Thyroid gland (tissue), 4 donors: ENCODE measurements around the gene NTN1. TPM values are rescaled to one million over a fixed set of nuclear protein-coding genes. Genes with fewer than 3 reads are reported as not detected.

Experiments used
- DNase-seq, 2 donors: peaks; one replicate each; pipeline ENCODE4 v3.0.0-alpha.2; 2019
- H3K27ac ChIP-seq, 3 donors: fragments of 200-600 bp; sonication (generic); 1 replicate in 2 of 3; 2 replicates in 1 of 3; pipeline ENCODE4 v1.5.1; 2016 to 2019; ENCODE audit warnings: mild to moderate bottlenecking in 1 of 3, moderate library complexity in 1 of 3
- H3K27me3 ChIP-seq: fragments of 200-600 bp; sonication (generic); one replicate; pipeline ENCODE4 v1.5.1; 2019
- H3K36me3 ChIP-seq, 2 donors: fragments of 200-600 bp; sonication (generic); one replicate each; pipeline ENCODE4 v1.5.1; 2016 to 2019
- H3K4me1 ChIP-seq, 2 donors: fragments of 200-600 bp; sonication (generic); one replicate each; pipeline ENCODE4 v1.5.1; 2017 to 2019
- H3K4me3 ChIP-seq, 3 donors: fragments of 200-600 bp; sonication (generic); replicated peaks in 1 of 3; 1 replicate in 2 of 3; 2 replicates in 1 of 3; pipeline ENCODE4 v1.5.1; 2016; ENCODE audit warnings: mild to moderate bottlenecking in 1 of 3
- H3K9me3 ChIP-seq: fragments of 200-600 bp; sonication (generic); one replicate; pipeline ENCODE4 v1.5.1; 2017
- POLR2A ChIP-seq, 2 donors: fragments of 450-650 bp; IDR thresholded peaks; one replicate each; pipeline ENCODE4 v1.6.1; 2017; ENCODE audit warnings: antibody characterized with exemption in 2 of 2, mild to moderate bottlenecking in 2 of 2, moderate library complexity in 1 of 2
- WGBS, 2 donors: methylation state at CpG; one replicate each; pipeline ENCODE4 v1.1.5; 2017; 5-methylcytosine and 5-hydroxymethylcytosine counted together
- intact Hi-C: fragments of 100-400 bp; cut with DNase I; formaldehyde crosslinking; loops from one replicate; pipeline ENCODE4 v1.15.1; 2023
- total RNA-seq, 4 donors: library from RNA; depleted of rRNA; stranded (reverse); fragments of >200 nt; gene quantifications; one replicate each; pipeline ENCODE4 v1.2.3, GENCODE V29; 2016
- TF ChIP-seq, protein P1 (sequence below), 6 experiments: fragments of 200-600 bp in 3 of 6; fragments of 450-650 bp in 3 of 6; sonication (generic) in 3 of 6; IDR thresholded peaks; one replicate each; pipeline ENCODE4 v1.5.1; 2016 to 2019; ENCODE audit warnings: antibody characterized with exemption in 6 of 6, mild to moderate bottlenecking in 2 of 6, inconsistent platforms in 1 of 6, moderate library complexity in 1 of 6

NTN1 gene
- total RNA-seq, 4 donors from 2014 or later = 4.1 to 9.2 (median 7.1) TPM

- no peaks in the 10 kb centered on the region for H3K27me3 ChIP-seq
- no peak for TF ChIP-seq POLR2A (IDR thresholded peaks at IDR 0.05)
- TF ChIP-seq, protein P1, sequence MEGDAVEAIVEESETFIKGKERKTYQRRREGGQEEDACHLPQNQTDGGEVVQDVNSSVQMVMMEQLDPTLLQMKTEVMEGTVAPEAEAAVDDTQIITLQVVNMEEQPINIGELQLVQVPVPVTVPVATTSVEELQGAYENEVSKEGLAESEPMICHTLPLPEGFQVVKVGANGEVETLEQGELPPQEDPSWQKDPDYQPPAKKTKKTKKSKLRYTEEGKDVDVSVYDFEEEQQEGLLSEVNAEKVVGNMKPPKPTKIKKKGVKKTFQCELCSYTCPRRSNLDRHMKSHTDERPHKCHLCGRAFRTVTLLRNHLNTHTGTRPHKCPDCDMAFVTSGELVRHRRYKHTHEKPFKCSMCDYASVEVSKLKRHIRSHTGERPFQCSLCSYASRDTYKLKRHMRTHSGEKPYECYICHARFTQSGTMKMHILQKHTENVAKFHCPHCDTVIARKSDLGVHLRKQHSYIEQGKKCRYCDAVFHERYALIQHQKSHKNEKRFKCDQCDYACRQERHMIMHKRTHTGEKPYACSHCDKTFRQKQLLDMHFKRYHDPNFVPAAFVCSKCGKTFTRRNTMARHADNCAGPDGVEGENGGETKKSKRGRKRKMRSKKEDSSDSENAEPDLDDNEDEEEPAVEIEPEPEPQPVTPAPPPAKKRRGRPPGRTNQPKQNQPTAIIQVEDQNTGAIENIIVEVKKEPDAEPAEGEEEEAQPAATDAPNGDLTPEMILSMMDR (IDR thresholded peaks at IDR 0.05) = no peak
- DNase-seq = peak in 1 of 2 donors; percentile 9
- H3K9me3 ChIP-seq = no peaks in the 10 kb centered on the region
- intact Hi-C loops = no loop called here
- WGBS, 2 donors = 85% methylated on average over 10 to 12 of the region's 15 CpGs
- H3K4me1 ChIP-seq = peaks cover 0 to 7% of the 10 kb centered on the region in 2 donors
- no peak overlapping the region for H3K4me3 ChIP-seq
- no peaks in the 10 kb centered on the region for H3K36me3 ChIP-seq
- H3K27ac ChIP-seq = no peak overlapping the region
Measured at GRCh38 chr17:9177212-9177611, 155.9 kb downstream of the NTN1 start.

DNA sequence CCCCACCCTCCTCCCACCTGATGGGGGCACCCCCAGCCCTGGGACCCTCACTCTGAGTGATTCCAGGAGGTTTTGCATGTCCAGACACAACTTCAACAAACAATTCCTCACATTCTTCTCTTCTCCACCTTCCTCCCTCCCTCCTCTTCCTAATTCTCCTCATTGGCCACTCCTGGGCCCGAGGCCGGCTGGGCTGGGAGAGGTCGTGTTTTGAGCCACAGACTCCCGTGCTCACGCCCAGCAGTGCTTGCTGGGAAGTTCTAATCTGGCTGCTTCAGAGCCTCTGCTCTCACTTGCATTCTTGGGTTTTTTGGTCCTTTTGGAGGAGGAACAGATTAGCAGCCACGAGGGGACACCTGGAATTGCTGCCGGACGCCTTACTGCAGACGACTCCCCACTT, 157.0 kb downstream of the NTN1 start:
- TF ChIP-seq POLR2A (IDR thresholded peaks at IDR 0.05) = no peak
- TF ChIP-seq, protein P1 (IDR thresholded peaks at IDR 0.05) = no peak
- Histone ChIP-seq H3K27me3 (no peaks in the 10 kb centered on the region), H3K4me3 (no peak overlapping the region), H3K4me1 (peaks cover 0 to 7% of the 10 kb centered on the region in 2 donors), H3K36me3 (no peaks in the 10 kb centered on the region), H3K9me3 (no peaks in the 10 kb centered on the region), H3K27ac (no peak overlapping the region)
- intact Hi-C loops = no loop called here
- WGBS, 2 donors = 58 to 62% methylated on average over 6 to 9 of the region's 9 CpGs
- DNase-seq = no peak

GRCh38 chr17:9179602-9180001, 158.3 kb downstream of the NTN1 start:
- intact Hi-C loops = no loop called here
- 91 to 95% methylated on average over 13 to 14 of the region's 14 CpGs for WGBS, 2 donors
- H3K27ac ChIP-seq = no peak overlapping the region

GRCh38 chr17:9181640-9182039, 160.3 kb downstream of the NTN1 start:
- WGBS, 2 donors = 65 to 72% methylated on average over 4 of the region's 4 CpGs
- no peak for DNase-seq
- Histone ChIP-seq H3K27me3 (no peaks in the 10 kb centered on the region), H3K27ac (no peak overlapping the region), H3K4me1 (peaks cover 0 to 8% of the 10 kb centered on the region in 2 donors), H3K36me3 (no peaks in the 10 kb centered on the region), H3K4me3 (no peak overlapping the region), H3K9me3 (no peaks in the 10 kb centered on the region)
- intact Hi-C loops = no loop called here
- TF ChIP-seq POLR2A (IDR thresholded peaks at IDR 0.05) = no peak
- TF ChIP-seq, protein P1 (IDR thresholded peaks at IDR 0.05) = no peak

More at GRCh38 chr17:9179602-9180001, 158.3 kb downstream of the NTN1 start:
- no peaks in the 10 kb centered on the region for H3K36me3 ChIP-seq
- no peaks in the 10 kb centered on the region for H3K27me3 ChIP-seq
- no peak overlapping the region for H3K4me3 ChIP-seq
- H3K4me1 ChIP-seq = peaks cover 0 to 7% of the 10 kb centered on the region in 2 donors
- no peaks in the 10 kb centered on the region for H3K9me3 ChIP-seq
- no peak for DNase-seq
- TF ChIP-seq POLR2A (IDR thresholded peaks at IDR 0.05) = no peak
- TF ChIP-seq, protein P1 (IDR thresholded peaks at IDR 0.05) = no peak

- H3K4me1 ChIP-seq = peaks cover 0 to 8% of the 10 kb centered on the region in 2 donors
Measured at GRCh38 chr17:9183306-9183705, 162.0 kb downstream of the NTN1 start.

More at GRCh38 chr17:9183306-9183705, 162.0 kb downstream of the NTN1 start:
- H3K36me3 ChIP-seq = no peaks in the 10 kb centered on the region
- H3K4me3 ChIP-seq = no peak overlapping the region
- no peaks in the 10 kb centered on the region for H3K9me3 ChIP-seq
- no peaks in the 10 kb centered on the region for H3K27me3 ChIP-seq
- H3K27ac ChIP-seq = no peak overlapping the region
- no peak for DNase-seq
- 89 to 95% methylated on average over 14 of the region's 14 CpGs for WGBS, 2 donors
- intact Hi-C loops = no loop called here
- TF ChIP-seq POLR2A (IDR thresholded peaks at IDR 0.05) = no peak
- TF ChIP-seq, protein P1 (IDR thresholded peaks at IDR 0.05) = no peak
